GM12874 (cell line): ENCODE results near the gene ITGB5.

Experiments used
- CTCF ChIP-seq: IDR thresholded peaks from 2 replicates; pipeline ENCODE4 v1.5.1; 2011; ENCODE audit warnings: low read depth, mild to moderate bottlenecking, control low read depth, low read length, moderate library complexity; ENCODE audit not compliant: insufficient read depth

Gene ITGB5

GRCh38 chr3:124823206-124823605 is 64.0 kb downstream of the ITGB5 start:
- no peak for TF ChIP-seq CTCF

- TF ChIP-seq CTCF: no peak
Observed at GRCh38 chr3:124821356-124821755, 65.8 kb downstream of the ITGB5 start.

GRCh38 chr3:124818398-124819091 is 68.6 kb downstream of the ITGB5 start:
- TF ChIP-seq CTCF: no peak

- no peak for TF ChIP-seq CTCF
Observed at GRCh38 chr3:124817079-124817478, 70.1 kb downstream of the ITGB5 start.

- no peak for TF ChIP-seq CTCF
Observed at GRCh38 chr3:124816206-124816605, 71.0 kb downstream of the ITGB5 start.

- TF ChIP-seq CTCF: no peak
Observed at GRCh38 chr3:124815781-124816180, 71.4 kb downstream of the ITGB5 start.

GRCh38 chr3:124814620-124815421 is 72.3 kb downstream of the ITGB5 start:
- TF ChIP-seq CTCF: no peak
